K562 (cell line): ENCODE results near the gene CAPN10. TPM values are rescaled to one million over a fixed set of nuclear protein-coding genes. Genes with fewer than 3 reads are reported as not detected.
A peak's percentile ranks its signal among the peaks of the same experiment; 100 is the strongest.

Experiments
- ATAC-seq: fragments of 200-7000 bp; cut with Tn5 transposase; 3 replicates; pipeline ENCODE4 v1.9.1; 2020; ENCODE audit warnings: moderate library complexity
- BruUV-seq: library from RNA; stranded (reverse); fragments of 400-500 nt; replicated peaks from 2 replicates; lab custom pipeline; 2021; lab: Mats Ljungman, UMichigan
- CTCF ChIA-PET: fragments of 300-600 bp; formaldehyde crosslinking; extraction: SDS; loops from one replicate; lab custom pipeline; 2021; ENCODE audit warnings: low intra/inter-chr PET ratio; lab: Yijun Ruan, JAX
- POLR2A ChIA-PET: fragments of 300-600, 350-650 bp; sonication (Branson Sonifier 250); formaldehyde crosslinking; extraction: SDS; loops from one replicate; lab custom pipeline; 2021; ENCODE audit warnings: antibody characterized with exemption, inconsistent platforms; lab: Yijun Ruan, JAX
- DNase-seq, 4 experiments: peaks; one replicate each; pipeline versions ENCODE4 v3.0.0 to v3.0.0-alpha.2; 2011 to 2018; ENCODE audit warnings: low spot score in 3 of 4, mixed read lengths in 3 of 4; ENCODE audit errors: extremely low read depth in 1 of 4
- FAIRE-seq: peaks from 2 replicates; lab custom pipeline; 2011; peaks lifted over from hg19 to GRCh38; lab: Jason Lieb, UNC
- H2AFZ ChIP-seq: 2 replicates; pipeline ENCODE4 v1.6.0; 2011; ENCODE audit warnings: low read depth, low read length, control low read depth, inconsistent platforms
- H3K27ac ChIP-seq: fragments of 200-600 bp; 3 replicates; pipeline ENCODE4 v1.8.0; 2011; ENCODE audit warnings: low read depth, mild to moderate bottlenecking, control low read depth, inconsistent platforms, low read length, moderate library complexity, mixed read lengths; ENCODE audit errors: extremely low read depth
- H3K27me3 ChIP-seq, 2 experiments: fragments of 300-600 bp in 1 of 2; 2 replicates in 1 of 2; 3 replicates in 1 of 2; pipeline versions ENCODE4 v1.6.0 to v1.8.0; 2011; ENCODE audit warnings: inconsistent platforms in 2 of 2, low read length in 2 of 2, mild to moderate bottlenecking in 1 of 2, mixed read lengths in 1 of 2, moderate library complexity in 1 of 2; ENCODE audit not compliant: control insufficient read depth in 2 of 2, insufficient read depth in 2 of 2
- H3K36me3 ChIP-seq: fragments of 300-600 bp; 3 replicates; pipeline ENCODE4 v1.8.0; 2011; ENCODE audit warnings: mild to moderate bottlenecking, low read length, inconsistent platforms; ENCODE audit not compliant: control insufficient read depth, insufficient read depth
- H3K4me1 ChIP-seq, 2 experiments: fragments of 200-600 bp in 1 of 2; replicated peaks in 1 of 2; 2 replicates in 1 of 2; 3 replicates in 1 of 2; pipeline versions ENCODE4 v1.5.1 to v1.8.0; 2011; ENCODE audit warnings: inconsistent platforms in 2 of 2, low read length in 2 of 2, mild to moderate bottlenecking in 1 of 2, mixed read lengths in 1 of 2, moderate library complexity in 1 of 2; ENCODE audit not compliant: control insufficient read depth in 2 of 2, insufficient read depth in 2 of 2
- H3K4me2 ChIP-seq: 2 replicates; pipeline ENCODE4 v1.6.1; 2011; ENCODE audit warnings: low read length, control low read depth, inconsistent platforms, mixed read lengths; ENCODE audit not compliant: insufficient read depth
- H3K4me3 ChIP-seq: fragments of 200-600 bp; sonication (generic), shearing (Covaris generic); 2 replicates; pipeline ENCODE4 v1.5.1; 2016; ENCODE audit warnings: control low read depth, inconsistent platforms
- H3K79me2 ChIP-seq: fragments of 200-600 bp; 3 replicates; pipeline ENCODE4 v1.8.0; 2011; ENCODE audit warnings: low read length, inconsistent platforms; ENCODE audit not compliant: control insufficient read depth, insufficient read depth
- H3K9ac ChIP-seq, 2 experiments: 2 replicates each; pipeline versions ENCODE4 v1.6.0 to v1.6.1; 2011; ENCODE audit warnings: low read depth in 2 of 2, low read length in 2 of 2, control low read depth in 1 of 2, inconsistent platforms in 1 of 2, mild to moderate bottlenecking in 1 of 2, mixed read lengths in 1 of 2; ENCODE audit not compliant: insufficient read depth in 1 of 2
- H3K9me1 ChIP-seq: one replicate; pipeline ENCODE4 v1.6.0; 2011; ENCODE audit warnings: inconsistent platforms, mild to moderate bottlenecking, low read length, moderate library complexity; ENCODE audit not compliant: control insufficient read depth, insufficient read depth
- H3K9me3 ChIP-seq: replicated peaks from 2 replicates; pipeline ENCODE4 v1.5.1; 2011; ENCODE audit warnings: low read depth, low read length, inconsistent platforms; ENCODE audit not compliant: control insufficient read depth, insufficient read depth
- H4K20me1 ChIP-seq: replicated peaks from 2 replicates; pipeline ENCODE4 v1.6.1; 2011; ENCODE audit warnings: low read length, inconsistent platforms, mixed read lengths; ENCODE audit not compliant: control insufficient read depth, insufficient read depth
- BRD4 ChIP-seq: fragments of 200-600 bp; sonication (generic); IDR thresholded peaks from 2 replicates; pipeline ENCODE4 v1.6.1; 2017; ENCODE audit warnings: inconsistent platforms
- CHAMP1 ChIP-seq: fragments of 450-650 bp; IDR thresholded peaks from 2 replicates; pipeline ENCODE4 v1.6.1; 2016; ENCODE audit warnings: mild to moderate bottlenecking
- MAFG ChIP-seq: fragments of 450-650 bp; conservative IDR thresholded peaks from 2 replicates; pipeline ENCODE4 v1.6.1; 2016; ENCODE audit warnings: missing genetic modification characterization, missing compliant biosample characterization
- NCOA2 ChIP-seq, 2 experiments: fragments of 450-650 bp; IDR thresholded peaks; 2 replicates each; pipeline ENCODE4 v1.6.1; 2018; ENCODE audit warnings: mild to moderate bottlenecking in 2 of 2, moderate library complexity in 1 of 2; ENCODE audit not compliant: partially characterized antibody in 2 of 2
- SMARCA4 ChIP-seq: fragments of 450-650 bp; IDR thresholded peaks from 2 replicates; pipeline ENCODE4 v1.6.1; 2016
- WGBS: fragments of 100-300 bp; shearing (Covaris generic); methylation state at CpG from one replicate; pipeline ENCODE4 v1.1.6; 2016; ENCODE audit warnings: low coverage, mixed read lengths; ENCODE audit not compliant: insufficient coverage; ENCODE audit errors: missing lambda C conversion rate; 5-methylcytosine and 5-hydroxymethylcytosine counted together
- in situ Hi-C: fragments of 300-500 bp; cut with MboI; formaldehyde crosslinking; loops from 4 replicates; pipeline ENCODE4 v1.15.0; 2018; ENCODE audit warnings: inconsistent platforms, mixed read lengths
- intact Hi-C: fragments of 100-400 bp; cut with micrococcal nuclease; formaldehyde crosslinking; loops from 2 replicates; pipeline ENCODE4 v1.14.2; 2022
- polyA plus RNA-seq, 8 experiments: library from polyadenylated mRNA; depleted of rRNA in 4 of 8; stranded (reverse) in 5 of 8; unstranded in 3 of 8; fragments of >200 nt; fragmentation: Nextera tagmentation in 2 of 8; fragmentation: Illumina TruSeq in 1 of 8; extraction: Ambion mirVana in 2 of 8; extraction: Trizol in 1 of 8; gene quantifications; 2 replicates each; pipeline versions ENCODE4 v1.2.1 to v1.2.3, GENCODE V29; 2011 to 2014; ENCODE audit warnings: inconsistent platforms in 1 of 8, missing spikeins in 1 of 8
- total RNA-seq, 7 experiments: library from RNA; depleted of rRNA in 6 of 7; stranded (reverse); fragments of >200 nt in 6 of 7; fragmentation: Illumina TruSeq in 2 of 7; extraction: Trizol in 2 of 7; gene quantifications; 2 replicates each; pipeline versions ENCODE4 v1.2.1 to v1.2.3, GENCODE V29; 2011 to 2021; ENCODE audit warnings: low replicate concordance in 1 of 7
- TF ChIP-seq, protein P1 (sequence below): IDR thresholded peaks from 2 replicates; pipeline ENCODE4 v1.6.1; 2011; ENCODE audit not compliant: insufficient read length; ENCODE audit errors: extremely low read depth

The CAPN10 gene
- total and polyA plus RNA-seq, 9 of the 15 experiments (the other 6 are each of a cell fraction or from before 2014, with no cell fraction given) = 0.08 to 26.1 (median 8.4) TPM

GRCh38 chr2:240604291-240604938, 17.9 kb downstream of the CAPN10 start (continued):
- TF ChIP-seq CHAMP1 (no peak), BRD4 (no peak), MAFG (tag) (no peak)

- Histone ChIP-seq H3K79me2 (no peaks in the 10 kb centered on the region), H3K4me1 (peaks cover 4 to 29% of the 10 kb centered on the region in 2 experiments; a peak in 3 of 5 replicates), H3K9me1 (no peaks in the 10 kb centered on the region), H3K4me2 (peak overlapping the region; percentile 50; the same call in 1 of the 2 replicates), H2AFZ (peak overlapping the region; percentile 84), H3K27ac (no peak overlapping the region), H3K9me3 (no peaks in the 10 kb centered on the region), H3K4me3 (no peak overlapping the region), H4K20me1 (no peaks in the 10 kb centered on the region), H3K27me3 (no peaks in the 10 kb centered on the region), H3K36me3 (no peaks in the 10 kb centered on the region), H3K9ac (peak overlapping the region in 1 of 2 experiments; percentile 75; a peak in 2 of 4 replicates)
- intact Hi-C loops (loop anchor here (1.0 kb wide), 1 partner anchor 39 kb away; no protein-coding TSS in a partner anchor), in situ Hi-C loops (no loop called here)
- DNase-seq (no peak), ATAC-seq (no peak), FAIRE-seq (no peak)
- CTCF ChIA-PET = no interaction called here
- TF ChIP-seq NCOA2 (IDR thresholded peaks at IDR 0.05; ENCODE audit: partially characterized antibody in 2 of 2) = no peak
- TF ChIP-seq, protein P1, sequence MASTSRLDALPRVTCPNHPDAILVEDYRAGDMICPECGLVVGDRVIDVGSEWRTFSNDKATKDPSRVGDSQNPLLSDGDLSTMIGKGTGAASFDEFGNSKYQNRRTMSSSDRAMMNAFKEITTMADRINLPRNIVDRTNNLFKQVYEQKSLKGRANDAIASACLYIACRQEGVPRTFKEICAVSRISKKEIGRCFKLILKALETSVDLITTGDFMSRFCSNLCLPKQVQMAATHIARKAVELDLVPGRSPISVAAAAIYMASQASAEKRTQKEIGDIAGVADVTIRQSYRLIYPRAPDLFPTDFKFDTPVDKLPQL = no peak
- TF ChIP-seq SMARCA4 = no peak
- WGBS = 71% methylated on average over 12 of the region's 19 CpGs
- BruUV-seq = no TSS peak
- POLR2A ChIA-PET = interaction anchor here (0.7 kb wide), 2 partner anchors 339 to 1320 kb away, joined by 3 read pairs; no protein-coding TSS in a partner anchor
Observed at GRCh38 chr2:240604939-240605716, 18.6 kb downstream of the CAPN10 start.
